H1 (cell line): ENCODE measurements around the gene SH3YL1.

ENCODE experiments used
- CHD1 ChIP-seq: IDR thresholded peaks from 2 replicates; pipeline ENCODE4 v1.6.1; 2012; ENCODE audit warnings: low read depth, low read length, improper control_type of control experiment
- EP300 ChIP-seq, 2 experiments: IDR thresholded peaks; 1 replicate in 1 of 2; 2 replicates in 1 of 2; pipeline ENCODE4 v1.6.1; 2011 to 2012; ENCODE audit warnings: low read depth in 2 of 2, low read length in 2 of 2, mild to moderate bottlenecking in 2 of 2, borderline replicate concordance in 1 of 2, inconsistent platforms in 1 of 2, moderate library complexity in 1 of 2
- EZH2 ChIP-seq: fragments of 200-600 bp; sonication (generic); IDR thresholded peaks from 2 replicates; pipeline ENCODE4 v1.7.1; 2012; ENCODE audit warnings: low read depth, mild to moderate bottlenecking, moderate library complexity, low read length, inconsistent platforms; ENCODE audit not compliant: severe bottlenecking
- POLR2A ChIP-seq, 2 experiments: IDR thresholded peaks; 1 replicate in 1 of 2; 2 replicates in 1 of 2; pipeline ENCODE4 v1.6.1; 2011; ENCODE audit warnings: low read depth in 2 of 2, low read length in 2 of 2, mild to moderate bottlenecking in 2 of 2; ENCODE audit errors: control extremely low read depth in 1 of 2
- POLR2AphosphoS5 ChIP-seq: IDR thresholded peaks from 2 replicates; pipeline ENCODE4 v1.6.1; 2011; ENCODE audit warnings: low read depth, low read length
- RFX5 ChIP-seq: IDR thresholded peaks from 2 replicates; pipeline ENCODE4 v1.6.1; 2011; ENCODE audit warnings: low read depth, low read length, improper control_type of control experiment, borderline replicate concordance
- SIN3A ChIP-seq, 2 experiments: IDR thresholded peaks in 1 of 2; conservative IDR thresholded peaks in 1 of 2; 2 replicates each; pipeline ENCODE4 v1.6.1; 2011 to 2012; ENCODE audit warnings: low read length in 2 of 2, improper control_type of control experiment in 1 of 2, low read depth in 1 of 2, mild to moderate bottlenecking in 1 of 2
- TAF1 ChIP-seq: IDR thresholded peaks from 2 replicates; pipeline ENCODE4 v1.6.1; 2011; ENCODE audit warnings: mild to moderate bottlenecking, low read depth, low read length
- TF ChIP-seq, protein P1 (sequence below): IDR thresholded peaks from 2 replicates; pipeline ENCODE4 v1.6.1; 2012; ENCODE audit warnings: inconsistent platforms

GRCh38 chr2:203984-204383 is 59.8 kb downstream of the SH3YL1 start:
- TF ChIP-seq, protein P1, sequence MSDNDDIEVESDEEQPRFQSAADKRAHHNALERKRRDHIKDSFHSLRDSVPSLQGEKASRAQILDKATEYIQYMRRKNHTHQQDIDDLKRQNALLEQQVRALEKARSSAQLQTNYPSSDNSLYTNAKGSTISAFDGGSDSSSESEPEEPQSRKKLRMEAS: no peak
- no peak for TF ChIP-seq CHD1
- no peak for TF ChIP-seq RFX5
- TF ChIP-seq POLR2A (IDR thresholded peaks at IDR 0.05; ENCODE audit: control extremely low read depth in 1 of 2, low read depth in 2 of 2, low read length in 2 of 2): no peak
- no peak for TF ChIP-seq EP300 (IDR thresholded peaks at IDR 0.05; ENCODE audit: borderline replicate concordance in 1 of 2, low read depth in 2 of 2, low read length in 2 of 2)
- no peak for TF ChIP-seq TAF1
- no peak for TF ChIP-seq EZH2
- TF ChIP-seq SIN3A (conservative IDR thresholded peaks at IDR 0.05 in 1 of 2, IDR thresholded peaks at IDR 0.05 in 1 of 2; ENCODE audit: low read depth in 1 of 2, low read length in 2 of 2): no peak
- TF ChIP-seq POLR2AphosphoS5: no peak
